Measurements from ENCODE around the gene ALG3. TPM values are rescaled to one million over a fixed set of nuclear protein-coding genes. Genes with fewer than 3 reads are reported as not detected.
"Not testable (repeated sequence)": the region's sequence is repeated elsewhere in the genome, so short reads cannot be mapped to it uniquely, and the experiment has no call there.

The ALG3 gene
- 14.9 TPM for total RNA-seq
- long read RNA-seq, transcript ALG3-201 (9 exons, 1,528 nt): major isoform, 34 of 45 reads
- long read RNA-seq, partial matches to known transcripts: 1 of 45 reads
- long read RNA-seq, other reads (novel, unspliced or antisense): 8 of 45 reads

- intact Hi-C loops (cut with DNase I): loop anchor here (5.0 kb wide), 1 partner anchor 111 kb away; the partner anchor contains the start of gene EIF2B5
- ATAC-seq (ENCODE audit: poor library complexity) (peak; percentile 90), DNase-seq (peak; percentile 89)
Measured at GRCh38 chr3:184248454-184249411, at the start of gene ALG3. Gene ALG3 (minus strand): TSS chr3:184248962. CDS start chr3:184248940, 22 bp downstream.

GRCh38 chr3:184296616-184297015 is 47.9 kb upstream of the ALG3 start:
- intact Hi-C loops (cut with DNase I): no loop called here
- ATAC-seq (ENCODE audit: poor library complexity): no peak

GRCh38 chr3:184295771-184296170 is 47.0 kb upstream of the ALG3 start:
- DNase-seq: no peak
- intact Hi-C loops (cut with DNase I): no loop called here
- no peak for ATAC-seq (ENCODE audit: poor library complexity)

More at GRCh38 chr3:184296616-184297015, 47.9 kb upstream of the ALG3 start:
- DNase-seq: no peak

GRCh38 chr3:184291738-184292445 is 43.1 kb upstream of the ALG3 start:
- no peak for DNase-seq
- no peak for ATAC-seq (ENCODE audit: poor library complexity)
- intact Hi-C loops (cut with DNase I): no loop called here

- intact Hi-C loops (cut with DNase I): no loop called here
Measured at GRCh38 chr3:184291044-184291737, 42.4 kb upstream of the ALG3 start.

GRCh38 chr3:184290331-184290730 is 41.6 kb upstream of the ALG3 start:
- intact Hi-C loops (cut with DNase I): no loop called here
- no peak for DNase-seq
- ATAC-seq (ENCODE audit: poor library complexity): no peak

More at GRCh38 chr3:184291044-184291737, 42.4 kb upstream of the ALG3 start:
- ATAC-seq (ENCODE audit: poor library complexity): no peak
- no peak for DNase-seq

- DNase-seq: no peak
Measured at GRCh38 chr3:184289426-184289938, 40.7 kb upstream of the ALG3 start.

GRCh38 chr3:184284696-184285095 is 35.9 kb upstream of the ALG3 start:
- ATAC-seq (ENCODE audit: poor library complexity) (peak; percentile 61), DNase-seq (no peak)
- intact Hi-C loops (cut with DNase I): loop anchor here (10.0 kb wide), 1 partner anchor 390 kb away; no protein-coding TSS in a partner anchor

More at GRCh38 chr3:184289426-184289938, 40.7 kb upstream of the ALG3 start:
- peak; percentile 55 for ATAC-seq (ENCODE audit: poor library complexity)
- intact Hi-C loops (cut with DNase I): loop anchor here (10.0 kb wide), 1 partner anchor 395 kb away; no protein-coding TSS in a partner anchor

- ATAC-seq (ENCODE audit: poor library complexity) (no peak), DNase-seq (no peak)
- intact Hi-C loops (cut with DNase I): loop anchor here (10.0 kb wide), 1 partner anchor 389 kb away; no protein-coding TSS in a partner anchor
Measured at GRCh38 chr3:184283681-184284080, 34.9 kb upstream of the ALG3 start.

- DNase-seq: no peak
- intact Hi-C loops (cut with DNase I): loop anchor here (10.0 kb wide), 1 partner anchor 388 kb away; no protein-coding TSS in a partner anchor
- ATAC-seq (ENCODE audit: poor library complexity): no peak
Measured at GRCh38 chr3:184282941-184283340, 34.2 kb upstream of the ALG3 start.

GRCh38 chr3:184277366-184277765 is 28.6 kb upstream of the ALG3 start:
- DNase-seq (no peak), ATAC-seq (ENCODE audit: poor library complexity) (no peak)
- intact Hi-C loops (cut with DNase I): no loop called here

GRCh38 chr3:184275961-184276910 is 27.5 kb upstream of the ALG3 start, which contains the start of gene ECE2:
Gene ECE2 (plus strand): TSS chr3:184276022. CDS start chr3:184276154, 132 bp downstream.
- intact Hi-C loops (cut with DNase I): no loop called here
- ATAC-seq (ENCODE audit: poor library complexity): no peak
- no peak for DNase-seq

- ATAC-seq (ENCODE audit: poor library complexity) (no peak), DNase-seq (no peak)
- intact Hi-C loops (cut with DNase I): no loop called here
Measured at GRCh38 chr3:184275381-184275701, 26.6 kb upstream of the ALG3 start.

GRCh38 chr3:184272269-184272668 is 23.5 kb upstream of the ALG3 start:
- DNase-seq: no peak

GRCh38 chr3:184267249-184267648 is 18.5 kb upstream of the ALG3 start:
- intact Hi-C loops (cut with DNase I); DNase-seq; ATAC-seq (ENCODE audit: poor library complexity): not testable (repeated sequence)

More at GRCh38 chr3:184272269-184272668, 23.5 kb upstream of the ALG3 start:
- ATAC-seq (ENCODE audit: poor library complexity): no peak
- intact Hi-C loops (cut with DNase I): no loop called here

- intact Hi-C loops (cut with DNase I): no loop called here
- DNase-seq (no peak), ATAC-seq (ENCODE audit: poor library complexity) (no peak)
Measured at GRCh38 chr3:184262764-184263179, 14.0 kb upstream of the ALG3 start.

Measured in Right ventricle myocardium superior (tissue), 1 donor.